Measurements from ENCODE around the gene ZG16B. TPM values are rescaled to one million over a fixed set of nuclear protein-coding genes. Genes with fewer than 3 reads are reported as not detected.

Gene ZG16B
- polyA plus RNA-seq, 3 donors from 2014 or later, result 1.2 to 3.9 (median 1.5) TPM

DNA sequence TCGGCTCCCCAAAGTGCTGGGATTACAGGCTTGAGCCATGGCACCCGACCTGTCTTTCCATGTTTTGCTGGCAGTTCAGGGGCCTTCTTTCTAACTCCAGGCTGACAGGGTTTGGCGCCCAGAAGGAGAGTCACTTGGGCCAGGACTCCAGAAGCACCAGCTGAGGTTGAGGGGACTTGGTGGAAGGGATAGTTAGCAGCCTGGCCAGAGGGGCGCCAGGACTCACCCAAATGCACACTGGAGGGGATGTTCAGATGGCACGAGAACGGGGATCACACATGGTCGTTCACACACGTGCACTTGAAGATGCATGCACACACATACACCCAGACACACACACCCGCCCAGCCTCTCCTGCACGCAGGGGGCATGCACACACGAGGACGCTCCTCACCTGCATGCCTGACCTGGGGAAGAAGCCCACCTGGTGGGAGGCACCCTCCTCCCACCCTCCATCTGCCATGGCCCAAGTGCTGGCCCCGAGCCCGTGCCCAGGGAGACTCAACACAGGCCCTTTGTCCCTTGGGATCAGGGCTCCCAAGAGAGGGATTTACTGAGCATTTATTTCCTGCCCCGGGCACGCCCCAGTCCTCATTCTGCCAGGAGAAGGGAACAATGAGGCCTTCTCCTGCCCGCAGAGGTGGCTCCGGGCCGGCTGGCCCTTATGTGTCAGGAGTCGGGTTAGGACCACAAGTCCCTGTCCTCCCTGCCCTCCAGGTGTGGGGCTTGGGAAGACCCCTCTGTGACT, 15.4 kb upstream of the ZG16B start:
- H3K27me3 Mint-ChIP-seq (ENCODE audit: low read depth in 3 of 3), result peaks cover 0 to 6% (median 3%) of the 10 kb centered on the region in 3 donors

DNA sequence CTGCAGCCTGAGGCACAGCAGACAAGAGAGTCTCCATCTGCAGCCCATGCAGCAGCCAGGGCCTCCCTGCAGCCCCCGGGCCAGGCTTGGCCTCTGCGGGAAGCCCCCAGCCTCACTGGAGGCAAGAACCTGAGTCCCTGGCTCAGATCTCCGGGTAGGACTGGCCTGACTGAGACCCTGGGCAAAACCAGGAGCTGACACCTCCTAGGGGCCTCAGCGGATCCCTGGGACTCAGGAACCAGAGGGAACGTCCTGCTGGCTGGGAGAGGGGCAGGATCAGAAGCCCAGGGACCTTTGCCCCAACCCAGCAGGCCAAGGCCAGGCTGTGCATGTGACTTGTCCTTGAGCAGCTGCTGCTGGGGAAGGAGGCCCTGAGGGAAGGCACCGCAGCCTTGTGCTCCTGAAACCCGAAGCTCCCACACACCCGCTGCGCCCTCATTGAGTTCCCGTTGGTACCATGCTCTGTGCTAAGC, 14.8 kb upstream of the ZG16B start:
- no peaks in the 10 kb centered on the region for H3K36me3 Mint-ChIP-seq
- no peak overlapping the region for H3K27ac Mint-ChIP-seq
- H3K27me3 Mint-ChIP-seq (ENCODE audit: low read depth in 3 of 3), result peaks cover 0 to 6% (median 3%) of the 10 kb centered on the region in 3 donors
- no peak for DNase-seq
- H3K4me3 Mint-ChIP-seq, result no peak overlapping the region
- peaks cover 0 to 1% of the 10 kb centered on the region in 2 donors for H3K4me1 Mint-ChIP-seq
- H3K9me3 Mint-ChIP-seq, result no peaks in the 10 kb centered on the region

More for the DNA sequence above, 15.4 kb upstream of the ZG16B start:
- Mint-ChIP-seq H3K27ac (no peak overlapping the region), H3K4me1 (peaks cover 0 to 1% of the 10 kb centered on the region in 2 donors), H3K4me3 (no peak overlapping the region), H3K9me3 (no peaks in the 10 kb centered on the region), H3K36me3 (no peaks in the 10 kb centered on the region)
- DNase-seq, result no peak

DNA sequence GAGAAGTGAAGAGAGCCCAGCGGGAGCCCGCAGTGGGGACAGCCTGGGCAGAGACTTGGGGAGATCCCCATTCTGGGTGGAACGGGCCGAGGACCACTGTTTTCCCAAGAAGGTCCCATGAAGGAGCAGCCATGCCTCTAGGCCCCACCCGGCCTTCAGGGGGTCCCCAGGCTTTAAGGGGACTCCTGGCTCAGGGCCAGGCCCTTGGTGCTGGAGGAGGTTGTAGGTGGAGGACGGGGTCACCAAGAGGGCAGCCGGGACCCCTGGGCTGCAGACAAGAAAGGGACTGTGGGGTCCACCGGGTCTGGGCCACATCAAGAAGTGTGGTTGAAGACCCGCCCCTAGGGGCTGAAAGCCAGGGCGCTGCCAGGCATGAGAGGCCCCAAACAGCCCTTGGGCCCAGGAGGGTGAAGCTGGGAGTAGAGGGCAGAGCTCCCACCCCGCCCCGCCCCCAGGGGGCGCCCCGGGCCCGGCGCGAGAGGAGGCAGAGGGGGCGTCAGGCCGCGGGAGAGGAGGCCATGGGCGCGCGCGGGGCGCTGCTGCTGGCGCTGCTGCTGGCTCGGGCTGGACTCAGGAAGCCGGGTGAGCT, 13.3 kb upstream of the ZG16B start, which contains the start of gene PRSS21:
TSS of gene PRSS21 (plus strand) at position 487 of the 589 bp plus-strand sequence. CDS start at position 519, 32 bp downstream.
- peak within 1 kb of the TSS in 3 of 5 donors; percentile 35 to 47 (median 39) for H3K4me3 Mint-ChIP-seq
- peak within 1 kb of the TSS in 1 of 6 donors; percentile 10 for H3K27ac Mint-ChIP-seq
- H3K27me3 Mint-ChIP-seq (ENCODE audit: low read depth in 3 of 3), result peaks cover 0 to 2% (median 1%) of the 10 kb centered on the region in 3 donors
- no peaks in the 10 kb centered on the region for H3K36me3 Mint-ChIP-seq
- no peaks in the 10 kb centered on the region for H3K4me1 Mint-ChIP-seq
- H3K9me3 Mint-ChIP-seq, result no peaks in the 10 kb centered on the region
- peak; percentile 35 to 63 (median 42) for DNase-seq

DNA sequence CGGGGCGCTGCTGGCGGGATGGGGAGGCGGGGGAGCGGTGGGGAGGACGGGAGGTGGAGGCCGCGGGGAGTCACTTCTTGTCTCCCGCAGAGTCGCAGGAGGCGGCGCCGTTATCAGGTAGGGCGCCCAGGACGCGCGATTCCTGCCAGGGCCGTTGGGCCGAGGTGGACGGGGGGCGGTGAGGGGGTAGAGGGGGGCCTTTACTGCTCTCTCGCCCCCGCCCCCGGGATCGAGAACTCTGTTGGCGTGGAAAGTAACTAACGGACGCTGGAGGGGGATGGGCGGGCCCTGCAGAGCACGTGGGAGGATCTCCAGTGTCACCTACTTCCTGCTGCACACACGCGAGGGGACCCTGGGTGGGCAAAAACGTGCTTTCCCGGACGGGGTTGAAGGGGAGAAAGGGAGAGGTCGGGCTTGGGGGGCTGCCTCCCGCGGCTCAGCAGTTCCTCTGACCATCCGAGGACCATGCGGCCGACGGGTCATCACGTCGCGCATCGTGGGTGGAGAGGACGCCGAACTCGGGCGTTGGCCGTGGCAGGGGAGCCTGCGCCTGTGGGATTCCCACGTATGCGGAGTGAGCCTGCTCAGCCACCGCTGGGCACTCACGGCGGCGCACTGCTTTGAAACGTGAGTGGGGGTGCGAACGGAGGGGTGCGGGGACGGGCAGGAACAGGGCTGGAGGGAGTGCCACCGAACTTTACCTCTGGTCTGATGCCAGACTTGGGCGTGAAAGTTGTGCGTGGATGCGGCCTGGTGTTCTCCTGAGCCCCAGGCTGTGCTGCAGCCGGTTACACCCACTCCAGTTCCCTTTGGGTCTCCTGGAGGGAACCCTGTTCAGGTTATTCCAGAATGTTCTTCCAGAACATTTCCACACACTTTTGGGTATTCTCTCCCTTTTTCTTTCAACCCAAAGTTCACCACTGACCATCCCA, 12.5 kb upstream of the ZG16B start:
- H3K36me3 Mint-ChIP-seq, result no peaks in the 10 kb centered on the region
- no peaks in the 10 kb centered on the region for H3K4me1 Mint-ChIP-seq
- peak overlapping the region in 1 of 6 donors; percentile 65 for H3K27ac Mint-ChIP-seq
- peaks cover 0 to 2% (median 1%) of the 10 kb centered on the region in 3 donors for H3K27me3 Mint-ChIP-seq (ENCODE audit: low read depth in 3 of 3)
- DNase-seq, result no peak
- H3K9me3 Mint-ChIP-seq, result no peaks in the 10 kb centered on the region
- peak overlapping the region in 3 of 5 donors; percentile 35 to 47 (median 39) for H3K4me3 Mint-ChIP-seq

- no peak for DNase-seq
- Mint-ChIP-seq H3K9me3 (no peaks in the 10 kb centered on the region), H3K27me3 (ENCODE audit: low read depth in 3 of 3) (peaks cover 0 to 2% (median 1%) of the 10 kb centered on the region in 3 donors), H3K27ac (peak overlapping the region in 2 of 6 donors; percentile 48 to 65), H3K36me3 (no peaks in the 10 kb centered on the region), H3K4me1 (no peaks in the 10 kb centered on the region), H3K4me3 (peak overlapping the region in 3 of 5 donors; percentile 30 to 41 (median 35))
These were observed 11.7 kb upstream of the ZG16B start for GRCh38 chr16:2818272-2818876.

DNA sequence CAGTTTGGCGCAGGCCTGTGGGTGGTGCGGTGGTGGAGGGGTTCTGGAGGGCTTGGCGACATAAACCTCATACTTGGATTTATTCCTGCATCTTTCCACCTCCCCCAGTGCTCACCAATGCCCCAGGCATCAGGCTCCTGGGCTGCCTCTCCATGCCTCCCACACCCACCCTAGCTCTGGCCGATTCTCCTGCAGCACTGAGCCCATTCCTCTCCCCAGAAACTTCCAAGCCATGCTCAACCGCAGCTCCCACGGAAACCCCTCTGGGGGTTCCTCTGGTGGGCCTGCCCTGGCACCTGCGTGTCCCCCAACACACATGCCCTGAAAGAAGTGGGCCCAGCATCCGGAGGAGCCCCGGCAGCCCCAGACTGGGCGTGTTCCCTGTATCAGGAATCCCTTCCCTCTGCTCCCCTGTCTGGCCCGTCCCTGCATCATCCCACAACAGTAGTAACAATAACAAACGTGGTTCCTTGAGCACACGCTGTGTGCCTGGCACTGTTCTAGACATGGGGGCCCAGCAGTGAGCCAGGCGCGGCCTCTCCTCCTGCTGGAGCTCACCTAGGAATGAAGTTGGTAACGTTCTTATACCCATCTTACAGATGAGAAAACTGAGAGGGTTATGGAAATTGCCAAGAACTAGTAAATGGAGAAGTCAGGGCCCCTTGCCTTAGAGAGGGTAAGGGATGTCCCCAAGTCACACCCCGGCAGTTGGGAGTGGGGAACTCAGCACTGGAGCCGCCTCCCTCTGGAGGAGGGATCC, 10.7 kb upstream of the ZG16B start:
- peaks cover 0 to 2% (median 1%) of the 10 kb centered on the region in 3 donors for H3K27me3 Mint-ChIP-seq (ENCODE audit: low read depth in 3 of 3)
- no peaks in the 10 kb centered on the region for H3K9me3 Mint-ChIP-seq
- no peak overlapping the region for H3K4me3 Mint-ChIP-seq
- H3K4me1 Mint-ChIP-seq, result no peaks in the 10 kb centered on the region
- no peaks in the 10 kb centered on the region for H3K36me3 Mint-ChIP-seq
- no peak for DNase-seq
- peak overlapping the region in 1 of 6 donors; percentile 26 for H3K27ac Mint-ChIP-seq

DNA sequence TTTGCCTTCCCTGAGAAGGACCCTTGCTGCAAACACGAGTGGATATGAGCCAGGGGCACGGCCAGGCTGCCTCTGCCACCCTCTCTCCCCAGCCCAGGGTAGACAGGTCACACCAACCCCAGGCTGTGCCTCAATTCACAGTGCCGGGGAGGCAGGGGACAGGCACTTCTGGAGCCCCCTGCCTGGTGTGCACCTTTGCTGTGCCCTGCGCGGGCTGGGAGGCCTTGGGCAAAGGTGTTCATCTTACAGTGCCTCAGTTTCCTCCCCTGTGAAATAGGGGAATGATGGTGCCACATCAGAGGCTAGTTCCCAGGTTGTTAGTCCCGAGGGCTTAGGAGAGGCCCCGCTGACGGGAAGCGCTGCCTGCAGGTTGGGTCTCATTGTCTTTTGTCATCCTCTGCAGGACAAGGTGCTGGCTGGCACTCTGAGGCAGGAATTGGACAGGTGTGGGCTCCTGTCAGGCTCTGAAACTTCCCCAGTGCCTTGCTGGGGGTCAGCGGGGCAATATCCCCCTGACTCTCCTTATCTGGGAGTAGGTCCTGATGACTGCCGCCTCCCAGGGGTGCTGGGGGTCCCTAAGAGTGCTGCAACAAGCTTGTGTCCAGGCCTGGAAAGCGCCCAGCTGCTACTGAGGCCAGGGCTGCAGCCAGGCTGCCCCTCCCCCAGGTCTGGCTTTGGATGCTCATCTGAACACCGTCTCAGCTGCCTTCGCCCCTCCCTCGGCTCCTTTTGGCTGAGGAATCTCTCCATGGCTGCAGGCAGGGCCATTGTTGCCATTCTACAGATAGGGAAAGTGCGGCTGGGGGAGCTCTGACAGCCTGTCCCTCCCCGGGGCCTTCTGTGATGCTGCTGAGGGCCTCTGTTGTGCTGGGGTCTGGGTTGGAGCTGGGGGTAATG, 9.9 kb upstream of the ZG16B start:
- Mint-ChIP-seq H3K4me1 (no peaks in the 10 kb centered on the region), H3K9me3 (no peaks in the 10 kb centered on the region)

GRCh38 chr16:2820836-2821486, 9.1 kb upstream of the ZG16B start:
- Mint-ChIP-seq H3K27me3 (ENCODE audit: low read depth in 3 of 3) (peaks cover 0 to 4% (median 0%) of the 10 kb centered on the region in 3 donors), H3K9me3 (no peaks in the 10 kb centered on the region), H3K27ac (no peak overlapping the region), H3K4me1 (no peaks in the 10 kb centered on the region), H3K4me3 (no peak overlapping the region), H3K36me3 (no peaks in the 10 kb centered on the region)
- DNase-seq, result no peak

More for the DNA sequence above, 9.9 kb upstream of the ZG16B start:
- Mint-ChIP-seq H3K36me3 (no peaks in the 10 kb centered on the region), H3K27ac (no peak overlapping the region), H3K27me3 (ENCODE audit: low read depth in 3 of 3) (peaks cover 0 to 3% (median 0%) of the 10 kb centered on the region in 3 donors), H3K4me3 (no peak overlapping the region)
- DNase-seq, result no peak

DNA sequence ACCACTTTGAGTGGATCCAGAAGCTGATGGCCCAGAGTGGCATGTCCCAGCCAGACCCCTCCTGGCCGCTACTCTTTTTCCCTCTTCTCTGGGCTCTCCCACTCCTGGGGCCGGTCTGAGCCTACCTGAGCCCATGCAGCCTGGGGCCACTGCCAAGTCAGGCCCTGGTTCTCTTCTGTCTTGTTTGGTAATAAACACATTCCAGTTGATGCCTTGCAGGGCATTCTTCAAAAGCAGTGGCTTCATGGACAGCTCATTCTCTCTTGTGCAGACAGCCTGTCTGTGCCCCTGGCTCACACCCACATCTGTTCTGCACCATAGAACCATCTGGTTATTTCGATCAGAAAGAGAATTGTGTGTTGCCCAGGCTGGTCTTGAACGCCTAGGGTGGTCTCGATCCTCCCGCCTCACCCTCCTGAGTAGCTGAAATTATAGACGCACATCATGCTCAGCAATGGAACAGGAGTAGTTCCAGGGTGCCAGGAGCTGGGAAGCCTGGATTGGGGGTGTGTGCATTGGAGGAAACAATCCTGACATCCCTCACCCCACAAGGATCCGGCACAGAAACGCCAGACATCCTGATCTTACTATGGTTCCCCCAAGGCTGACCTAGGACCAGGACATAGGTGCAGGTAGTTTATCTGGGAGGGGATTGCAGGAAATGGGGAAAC, 8.5 kb upstream of the ZG16B start:
- no peak overlapping the region for H3K27ac Mint-ChIP-seq
- no peaks in the 10 kb centered on the region for H3K9me3 Mint-ChIP-seq
- no peak overlapping the region for H3K4me3 Mint-ChIP-seq
- H3K36me3 Mint-ChIP-seq, result no peaks in the 10 kb centered on the region
- H3K27me3 Mint-ChIP-seq (ENCODE audit: low read depth in 3 of 3), result peaks cover 0 to 6% (median 0%) of the 10 kb centered on the region in 3 donors
- DNase-seq, result no peak
- H3K4me1 Mint-ChIP-seq, result no peaks in the 10 kb centered on the region

GRCh38 chr16:2822158-2822495, 8.0 kb upstream of the ZG16B start:
- Mint-ChIP-seq H3K4me1 (no peaks in the 10 kb centered on the region), H3K9me3 (no peaks in the 10 kb centered on the region)

GRCh38 chr16:2822496-2822895, 7.6 kb upstream of the ZG16B start:
- DNase-seq, result no peak
- H3K4me3 Mint-ChIP-seq, result no peak overlapping the region
- no peak overlapping the region for H3K27ac Mint-ChIP-seq
- no peaks in the 10 kb centered on the region for H3K36me3 Mint-ChIP-seq
- H3K9me3 Mint-ChIP-seq, result no peaks in the 10 kb centered on the region
- peaks cover 0 to 6% (median 0%) of the 10 kb centered on the region in 3 donors for H3K27me3 Mint-ChIP-seq (ENCODE audit: low read depth in 3 of 3)
- H3K4me1 Mint-ChIP-seq, result no peaks in the 10 kb centered on the region

More at GRCh38 chr16:2822158-2822495, 8.0 kb upstream of the ZG16B start:
- Mint-ChIP-seq H3K27ac (no peak overlapping the region), H3K36me3 (no peaks in the 10 kb centered on the region), H3K27me3 (ENCODE audit: low read depth in 3 of 3) (peaks cover 0 to 6% (median 0%) of the 10 kb centered on the region in 3 donors), H3K4me3 (no peak overlapping the region)
- no peak for DNase-seq

All from immature natural killer cell (primary cell).